HEK293 (cell line): Measurements from ENCODE around the gene STARD8.

Source experiments
- CTCF ChIA-PET: fragments of 350-600 bp; formaldehyde crosslinking; extraction: SDS; loops from one replicate; lab custom pipeline; 2021; ENCODE audit warnings: antibody characterized with exemption; lab: Yijun Ruan, JAX
- POLR2A ChIA-PET: fragments of 300-600 bp; formaldehyde crosslinking; extraction: SDS; loops from one replicate; lab custom pipeline; 2020; ENCODE audit warnings: antibody characterized with exemption, inconsistent platforms; lab: Yijun Ruan, JAX
- H3K27ac ChIP-seq: fragments of 200-500 bp; sonication (Bioruptor generic); 2 replicates; pipeline ENCODE4 v1.5.1; 2014; ENCODE audit warnings: low read depth, low read length, control low read depth, inconsistent platforms; ENCODE audit errors: extremely low read depth
- H3K36me3 ChIP-seq, 2 experiments: fragments of 200-500 bp in 1 of 2; sonication (Bioruptor generic) in 1 of 2; 1 replicate in 1 of 2; 2 replicates in 1 of 2; pipeline ENCODE4 v1.5.1; 2014 to 2017; ENCODE audit warnings: inconsistent platforms in 2 of 2, low read length in 2 of 2; ENCODE audit not compliant: control insufficient read depth in 2 of 2, insufficient read depth in 1 of 2
- H3K4me1 ChIP-seq: fragments of 200-500 bp; sonication (Bioruptor generic); 2 replicates; pipeline ENCODE4 v1.5.1; 2014; ENCODE audit warnings: mild to moderate bottlenecking, low read length, inconsistent platforms; ENCODE audit not compliant: control insufficient read depth, insufficient read depth
- H3K4me3 ChIP-seq: 2 replicates; pipeline ENCODE4 v1.5.1; 2011; ENCODE audit warnings: low read depth, mild to moderate bottlenecking, control low read depth, low read length, moderate library complexity
- H3K9me3 ChIP-seq: fragments of 200-500 bp; sonication (Bioruptor generic); 2 replicates; pipeline ENCODE4 v1.5.1; 2014; ENCODE audit warnings: low read depth, low read length, inconsistent platforms; ENCODE audit not compliant: control insufficient read depth, insufficient read depth
- IKZF3 ChIP-seq: fragments of 450-650 bp; IDR thresholded peaks from 2 replicates; pipeline ENCODE4 v1.5.0; 2018; ENCODE audit warnings: missing biosample characterization, mild to moderate bottlenecking, missing genetic modification characterization, moderate library complexity
- KLF7 ChIP-seq: fragments of 450-650 bp; formaldehyde crosslinking; IDR thresholded peaks from 2 replicates; pipeline ENCODE4 v1.5.1; 2016; ENCODE audit warnings: missing biosample characterization, missing genetic modification characterization, borderline replicate concordance
- TRIM28 ChIP-seq: IDR thresholded peaks from 2 replicates; pipeline ENCODE4 v1.6.1; 2011; ENCODE audit warnings: low read length, control low read depth, borderline replicate concordance
- ZBTB8A ChIP-seq: fragments of 450-650 bp; formaldehyde crosslinking; IDR thresholded peaks from 2 replicates; pipeline ENCODE4 v1.5.1; 2016; ENCODE audit warnings: missing biosample characterization, missing genetic modification characterization
- ZFP41 ChIP-seq: fragments of 450-650 bp; formaldehyde crosslinking; IDR thresholded peaks from 2 replicates; pipeline ENCODE4 v1.5.1; 2016; ENCODE audit warnings: missing biosample characterization, missing genetic modification characterization, borderline replicate concordance
- ZFP69B ChIP-seq: fragments of 450-650 bp; formaldehyde crosslinking; IDR thresholded peaks from 2 replicates; pipeline ENCODE4 v1.5.1; 2016; ENCODE audit warnings: missing biosample characterization, missing genetic modification characterization
- ZNF133 ChIP-seq: fragments of 450-650 bp; formaldehyde crosslinking; IDR thresholded peaks from 2 replicates; pipeline ENCODE4 v1.5.1; 2016; ENCODE audit warnings: missing biosample characterization, missing genetic modification characterization
- ZNF140 ChIP-seq: fragments of 450-650 bp; formaldehyde crosslinking; IDR thresholded peaks from 2 replicates; pipeline ENCODE4 v1.5.1; 2016; ENCODE audit warnings: missing biosample characterization, missing genetic modification characterization
- ZNF16 ChIP-seq: fragments of 450-650 bp; formaldehyde crosslinking; IDR thresholded peaks from 2 replicates; pipeline ENCODE4 v1.5.1; 2016; ENCODE audit warnings: low read depth, missing biosample characterization, missing genetic modification characterization
- ZNF169 ChIP-seq: fragments of 450-650 bp; formaldehyde crosslinking; IDR thresholded peaks from 2 replicates; pipeline ENCODE4 v1.5.1; 2016; ENCODE audit warnings: missing biosample characterization, missing genetic modification characterization
- ZNF175 ChIP-seq: fragments of 450-650 bp; formaldehyde crosslinking; IDR thresholded peaks from 2 replicates; pipeline ENCODE4 v1.5.1; 2016; ENCODE audit warnings: missing biosample characterization, missing genetic modification characterization
- ZNF239 ChIP-seq: fragments of 450-650 bp; formaldehyde crosslinking; IDR thresholded peaks from 2 replicates; pipeline ENCODE4 v1.5.1; 2016; ENCODE audit warnings: missing biosample characterization, missing genetic modification characterization
- ZNF274 ChIP-seq, 2 experiments: fragments of 200-500 bp in 1 of 2; fragments of 450-650 bp in 1 of 2; sonication (Bioruptor generic) in 1 of 2; formaldehyde crosslinking in 1 of 2; IDR thresholded peaks; 2 replicates each; pipeline versions ENCODE4 v1.5.1 to v1.6.1; 2014 to 2016; ENCODE audit warnings: borderline replicate concordance in 1 of 2, inconsistent platforms in 1 of 2, low read length in 1 of 2, missing biosample characterization in 1 of 2, missing genetic modification characterization in 1 of 2
- ZNF280D ChIP-seq: fragments of 450-650 bp; formaldehyde crosslinking; IDR thresholded peaks from 2 replicates; pipeline ENCODE4 v1.5.1; 2016; ENCODE audit warnings: missing biosample characterization, missing genetic modification characterization
- ZNF324 ChIP-seq: fragments of 450-650 bp; formaldehyde crosslinking; IDR thresholded peaks from 2 replicates; pipeline ENCODE4 v1.5.1; 2016; ENCODE audit warnings: missing biosample characterization, missing genetic modification characterization
- ZNF354C ChIP-seq: fragments of 450-650 bp; formaldehyde crosslinking; IDR thresholded peaks from 2 replicates; pipeline ENCODE4 v1.5.1; 2016; ENCODE audit warnings: missing biosample characterization, missing genetic modification characterization, low read depth, borderline replicate concordance
- ZNF366 ChIP-seq: fragments of 450-650 bp; formaldehyde crosslinking; conservative IDR thresholded peaks from 2 replicates; pipeline ENCODE4 v1.5.1; 2016; ENCODE audit warnings: missing biosample characterization, missing genetic modification characterization
- ZNF423 ChIP-seq: fragments of 450-650 bp; formaldehyde crosslinking; IDR thresholded peaks from 2 replicates; pipeline ENCODE4 v1.5.1; 2016; ENCODE audit warnings: missing biosample characterization, missing genetic modification characterization
- ZNF529 ChIP-seq: fragments of 450-650 bp; formaldehyde crosslinking; IDR thresholded peaks from 2 replicates; pipeline ENCODE4 v1.5.1; 2017; ENCODE audit warnings: missing genetic modification characterization, missing biosample characterization; ENCODE audit not compliant: insufficient replicate concordance
- ZNF549 ChIP-seq: fragments of 450-650 bp; IDR thresholded peaks from 2 replicates; pipeline ENCODE4 v1.5.1; 2018; ENCODE audit warnings: missing biosample characterization, missing genetic modification characterization, mild to moderate bottlenecking, inconsistent platforms, moderate library complexity
- ZNF560 ChIP-seq: fragments of 450-650 bp; formaldehyde crosslinking; IDR thresholded peaks from 2 replicates; pipeline ENCODE4 v1.5.1; 2017; ENCODE audit warnings: missing biosample characterization, missing genetic modification characterization, borderline replicate concordance
- ZNF561 ChIP-seq: fragments of 450-650 bp; IDR thresholded peaks from 2 replicates; pipeline ENCODE4 v1.5.1; 2018; ENCODE audit warnings: missing biosample characterization, missing genetic modification characterization, borderline replicate concordance
- ZNF76 ChIP-seq: fragments of 450-650 bp; formaldehyde crosslinking; IDR thresholded peaks from 2 replicates; pipeline ENCODE4; 2016; ENCODE audit warnings: low read depth, missing biosample characterization, missing genetic modification characterization, borderline replicate concordance
- TF ChIP-seq, protein P1 (sequence below): fragments of 450-650 bp; formaldehyde crosslinking; IDR thresholded peaks from 2 replicates; pipeline ENCODE4 v1.5.1; 2017; ENCODE audit warnings: missing biosample characterization, missing genetic modification characterization
- TF ChIP-seq, protein P2 (sequence below): fragments of 450-650 bp; formaldehyde crosslinking; IDR thresholded peaks from 2 replicates; pipeline ENCODE4 v1.5.1; 2017; ENCODE audit warnings: missing biosample characterization, missing genetic modification characterization

STARD8 gene

GRCh38 chrX:68725756-68726365, 78.4 kb downstream of the STARD8 start (continued):
- TF ChIP-seq ZNF561 (tag by site-specific recombination), result no peak
- TF ChIP-seq, all 188 proteins: peak for 0

- no peaks in the 10 kb centered on the region for H3K9me3 ChIP-seq
- H3K4me1 ChIP-seq, result no peaks in the 10 kb centered on the region
- no peak overlapping the region for H3K4me3 ChIP-seq
- H3K36me3 ChIP-seq, result no peaks in the 10 kb centered on the region
- TF ChIP-seq ZFP69B (tag by site-specific recombination), result no peak
- TF ChIP-seq ZNF423 (tag by site-specific recombination), result no peak
- no peak for TF ChIP-seq ZNF366 (tag by site-specific recombination)
- no peak for TF ChIP-seq ZBTB8A (tag by site-specific recombination)
- TF ChIP-seq ZNF140 (tag by site-specific recombination), result no peak
- TF ChIP-seq, protein P1, sequence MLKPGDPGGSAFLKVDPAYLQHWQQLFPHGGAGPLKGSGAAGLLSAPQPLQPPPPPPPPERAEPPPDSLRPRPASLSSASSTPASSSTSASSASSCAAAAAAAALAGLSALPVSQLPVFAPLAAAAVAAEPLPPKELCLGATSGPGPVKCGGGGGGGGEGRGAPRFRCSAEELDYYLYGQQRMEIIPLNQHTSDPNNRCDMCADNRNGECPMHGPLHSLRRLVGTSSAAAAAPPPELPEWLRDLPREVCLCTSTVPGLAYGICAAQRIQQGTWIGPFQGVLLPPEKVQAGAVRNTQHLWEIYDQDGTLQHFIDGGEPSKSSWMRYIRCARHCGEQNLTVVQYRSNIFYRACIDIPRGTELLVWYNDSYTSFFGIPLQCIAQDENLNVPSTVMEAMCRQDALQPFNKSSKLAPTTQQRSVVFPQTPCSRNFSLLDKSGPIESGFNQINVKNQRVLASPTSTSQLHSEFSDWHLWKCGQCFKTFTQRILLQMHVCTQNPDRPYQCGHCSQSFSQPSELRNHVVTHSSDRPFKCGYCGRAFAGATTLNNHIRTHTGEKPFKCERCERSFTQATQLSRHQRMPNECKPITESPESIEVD (tag by site-specific recombination), result no peak
- no peak for TF ChIP-seq KLF7 (tag by site-specific recombination)
- no peak for TF ChIP-seq ZNF175 (tag by site-specific recombination)
- no peak for TF ChIP-seq ZNF133 (tag by site-specific recombination)
- ChIA-PET POLR2A (no interaction called here), CTCF (no interaction called here)
- no peak overlapping the region for H3K27ac ChIP-seq
Observed at GRCh38 chrX:68726366-68726765, 78.9 kb downstream of the STARD8 start.

GRCh38 chrX:68727696-68728095, 80.2 kb downstream of the STARD8 start:
- Histone ChIP-seq H3K36me3 (no peaks in the 10 kb centered on the region), H3K4me1 (no peaks in the 10 kb centered on the region), H3K4me3 (no peak overlapping the region), H3K27ac (no peak overlapping the region), H3K9me3 (no peaks in the 10 kb centered on the region)
- ChIA-PET CTCF (interaction anchor here (0.6 to 1.1 kb wide), 5 partner anchors 80 to 1033 kb away, joined by 3 to 4 read pairs (median 3); no protein-coding TSS in a partner anchor), POLR2A (no interaction called here)
- TF ChIP-seq ZNF76 (no peak), ZNF16 (tag by site-specific recombination) (no peak), ZNF169 (tag by site-specific recombination) (no peak), ZNF354C (no peak), ZNF280D (tag by site-specific recombination) (no peak), IKZF3 (no peak), ZNF239 (tag by site-specific recombination) (no peak), ZNF529 (no peak), ZNF324 (no peak), ZFP41 (tag by site-specific recombination) (no peak), TRIM28 (no peak), ZNF560 (tag by site-specific recombination) (no peak), ZNF549 (no peak), ZNF274 (IDR thresholded peaks at IDR 0.05; ENCODE audit: low read length) (no peak), ZNF274 (tag by site-specific recombination; IDR thresholded peaks at IDR 0.05; ENCODE audit: borderline replicate concordance) (no peak)
- TF ChIP-seq, protein P2, sequence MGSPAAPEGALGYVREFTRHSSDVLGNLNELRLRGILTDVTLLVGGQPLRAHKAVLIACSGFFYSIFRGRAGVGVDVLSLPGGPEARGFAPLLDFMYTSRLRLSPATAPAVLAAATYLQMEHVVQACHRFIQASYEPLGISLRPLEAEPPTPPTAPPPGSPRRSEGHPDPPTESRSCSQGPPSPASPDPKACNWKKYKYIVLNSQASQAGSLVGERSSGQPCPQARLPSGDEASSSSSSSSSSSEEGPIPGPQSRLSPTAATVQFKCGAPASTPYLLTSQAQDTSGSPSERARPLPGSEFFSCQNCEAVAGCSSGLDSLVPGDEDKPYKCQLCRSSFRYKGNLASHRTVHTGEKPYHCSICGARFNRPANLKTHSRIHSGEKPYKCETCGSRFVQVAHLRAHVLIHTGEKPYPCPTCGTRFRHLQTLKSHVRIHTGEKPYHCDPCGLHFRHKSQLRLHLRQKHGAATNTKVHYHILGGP (tag by site-specific recombination), result no peak
